ENCODE results near the gene PRKCB.

The PRKCB gene

DNA sequence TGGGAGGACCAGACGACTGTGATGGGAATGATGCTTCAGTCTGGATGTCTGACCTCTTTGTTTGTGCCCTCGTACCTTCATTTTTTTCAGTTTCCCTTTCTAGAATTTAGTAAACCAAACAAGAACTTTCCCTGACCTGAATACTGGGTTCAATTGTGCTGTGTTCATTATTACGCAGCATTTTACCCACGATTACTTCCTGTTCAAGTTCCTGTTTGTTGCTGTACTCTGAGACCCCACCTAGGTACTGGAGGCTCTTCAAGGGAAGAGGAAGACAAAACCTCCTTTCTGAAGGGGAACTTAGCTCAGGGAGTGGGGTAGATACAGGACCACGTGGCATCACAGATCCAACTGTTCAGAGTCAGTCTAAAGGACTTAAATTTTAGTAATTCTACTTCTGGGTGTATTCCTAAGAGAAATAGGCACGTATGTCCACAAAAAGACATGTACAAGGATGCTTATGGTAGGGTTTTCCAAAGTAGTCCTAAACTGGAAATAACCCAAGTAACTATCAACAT, 9.2 kb upstream of the PRKCB start:
- DNase-seq = peak; percentile 21
- Mint-ChIP-seq H3K27me3 (no peaks in the 10 kb centered on the region), H3K27ac (peak overlapping the region; percentile 84), H3K9me3 (peaks cover 0 to 6% of the 10 kb centered on the region in 2 donors), H3K4me3 (peak overlapping the region; percentile 44 to 50), H3K4me1 (peaks cover 24 to 34% of the 10 kb centered on the region in 2 donors), H3K36me3 (peaks cover 0 to 4% of the 10 kb centered on the region in 2 donors)
- ATAC-seq (replicated peaks) = peak; percentile 86 to 92

DNA sequence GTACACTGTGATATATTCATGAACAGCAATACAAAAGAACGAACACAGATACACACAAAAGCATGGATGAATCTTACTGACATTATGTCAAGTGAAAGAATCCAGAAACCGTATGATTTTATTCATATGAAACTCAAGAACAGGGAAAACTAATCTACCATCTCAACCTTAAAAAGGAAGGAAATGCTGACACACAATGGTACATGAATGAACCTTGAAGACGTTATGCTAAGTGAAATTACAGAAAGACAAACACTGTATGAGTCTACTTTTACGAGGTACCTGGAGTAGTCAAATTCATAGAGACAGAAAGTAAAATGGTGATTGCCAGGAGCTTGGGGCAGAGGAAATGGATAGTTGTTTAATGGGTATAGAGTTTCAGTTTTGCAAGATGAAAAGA, 8.7 kb upstream of the PRKCB start:
- peaks cover 24 to 34% of the 10 kb centered on the region in 2 donors for H3K4me1 Mint-ChIP-seq

DNA sequence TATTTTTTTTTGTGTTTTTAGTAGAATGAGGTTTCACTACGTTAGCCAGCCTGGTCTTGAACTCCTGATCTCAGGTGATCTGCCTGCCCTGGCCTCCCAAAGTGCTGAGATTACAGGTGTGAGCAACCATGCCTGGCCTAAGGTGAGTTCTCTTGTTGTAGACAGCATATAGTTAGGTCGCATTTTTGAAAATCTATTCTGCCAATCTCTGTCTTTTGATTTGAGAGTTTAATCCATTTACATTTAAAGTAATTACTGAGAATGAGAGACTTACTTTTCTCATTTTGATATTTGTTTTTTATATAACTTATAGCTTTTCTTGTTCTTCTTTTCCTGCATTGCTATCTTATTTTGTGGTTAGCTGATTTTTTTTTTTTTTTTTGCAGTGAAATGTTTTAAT, 6.3 kb upstream of the PRKCB start:
- DNase-seq (no peak), ATAC-seq (replicated peaks) (no peak)
- H3K4me1 Mint-ChIP-seq = peaks cover 19 to 25% of the 10 kb centered on the region in 2 donors
- peaks cover 0 to 6% of the 10 kb centered on the region in 2 donors for H3K9me3 Mint-ChIP-seq
- no peak overlapping the region for H3K4me3 Mint-ChIP-seq
- H3K36me3 Mint-ChIP-seq = peaks cover 0 to 4% of the 10 kb centered on the region in 2 donors
- H3K27me3 Mint-ChIP-seq = no peaks in the 10 kb centered on the region
- H3K27ac Mint-ChIP-seq = no peak overlapping the region

More for the DNA sequence above, 8.7 kb upstream of the PRKCB start:
- Mint-ChIP-seq H3K36me3 (peaks cover 0 to 4% of the 10 kb centered on the region in 2 donors), H3K27me3 (no peaks in the 10 kb centered on the region), H3K27ac (peak overlapping the region; percentile 84), H3K9me3 (peaks cover 0 to 6% of the 10 kb centered on the region in 2 donors), H3K4me3 (peak overlapping the region; percentile 44 to 50)
- DNase-seq (no peak), ATAC-seq (replicated peaks) (peak; percentile 77 to 86)

DNA sequence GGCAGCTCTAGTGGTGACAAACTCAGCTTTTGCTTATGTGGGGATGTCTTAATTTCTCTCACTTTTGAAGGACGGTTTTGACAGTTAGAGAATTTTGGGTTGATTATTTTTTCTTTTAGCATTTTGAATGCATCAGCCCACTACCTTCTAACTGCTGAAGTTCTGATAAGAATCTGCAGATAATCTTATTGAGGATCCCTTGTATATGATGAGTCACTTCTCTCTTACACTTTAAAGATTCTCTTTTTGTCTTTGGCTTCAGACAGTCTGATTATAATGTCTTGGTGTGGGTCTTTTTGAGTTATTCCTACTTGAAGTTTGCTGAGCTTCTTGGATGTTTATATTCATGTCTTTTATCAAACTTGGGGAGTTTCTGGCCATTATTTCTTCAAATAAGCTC, 5.5 kb upstream of the PRKCB start:
- Mint-ChIP-seq H3K4me3 (no peak overlapping the region), H3K27ac (no peak overlapping the region), H3K9me3 (peaks cover 0 to 6% of the 10 kb centered on the region in 2 donors), H3K27me3 (no peaks in the 10 kb centered on the region), H3K4me1 (peaks cover 19 to 28% of the 10 kb centered on the region in 2 donors), H3K36me3 (peaks cover 0 to 4% of the 10 kb centered on the region in 2 donors)
- ATAC-seq (replicated peaks) (no peak), DNase-seq (no peak)

DNA sequence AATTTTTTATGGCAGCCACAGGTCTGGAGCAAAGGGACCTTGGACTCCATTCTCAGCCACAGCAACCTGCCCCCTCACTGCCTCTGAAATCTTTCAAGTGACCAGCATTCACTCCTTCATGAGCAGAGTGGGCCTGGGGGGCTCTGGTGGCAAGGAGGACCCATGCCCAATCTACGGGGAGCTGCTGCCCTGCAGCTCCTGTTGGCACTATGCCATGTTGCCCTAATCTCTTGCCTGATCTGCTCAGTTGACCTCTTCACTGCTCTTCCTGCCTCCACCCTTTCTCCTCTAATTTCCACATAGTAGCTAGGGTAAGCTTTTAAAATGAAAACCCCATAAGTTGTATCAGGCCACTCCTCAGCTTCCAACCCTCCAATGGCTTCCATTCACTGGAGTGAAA, 2.9 kb upstream of the PRKCB start:
- H3K4me3 Mint-ChIP-seq = no peak overlapping the region

DNA sequence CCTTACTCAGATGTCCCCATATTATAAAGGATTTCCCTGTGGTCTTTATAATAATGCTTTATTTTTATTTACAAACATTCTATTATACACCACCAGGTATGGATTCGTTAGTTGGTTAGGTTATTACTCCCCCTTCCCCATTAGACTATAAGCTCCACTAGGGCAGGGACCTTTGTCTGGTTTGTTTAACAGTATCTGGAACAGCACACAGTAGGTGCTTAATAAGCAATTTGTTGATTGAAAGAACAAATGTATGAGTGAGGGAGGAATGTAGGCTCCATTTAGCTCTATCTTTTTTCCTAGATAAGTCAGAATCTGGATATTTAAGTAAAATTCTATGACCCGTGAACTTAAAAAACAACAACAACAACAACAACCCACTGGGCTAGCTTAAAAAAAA, 2.3 kb upstream of the PRKCB start:
- H3K9me3 Mint-ChIP-seq = peaks cover 0 to 4% of the 10 kb centered on the region in 2 donors
- H3K36me3 Mint-ChIP-seq = peaks cover 10% of the 10 kb centered on the region in 2 donors
- H3K27ac Mint-ChIP-seq = no peak overlapping the region
- no peak for ATAC-seq (replicated peaks)
- no peak for DNase-seq
- peaks cover 20 to 28% of the 10 kb centered on the region in 2 donors for H3K4me1 Mint-ChIP-seq
- H3K27me3 Mint-ChIP-seq = no peaks in the 10 kb centered on the region
- H3K4me3 Mint-ChIP-seq = no peak overlapping the region

More for the DNA sequence above, 2.9 kb upstream of the PRKCB start:
- Mint-ChIP-seq H3K27me3 (no peaks in the 10 kb centered on the region), H3K9me3 (peaks cover 0 to 6% of the 10 kb centered on the region in 2 donors), H3K4me1 (peaks cover 17 to 27% of the 10 kb centered on the region in 2 donors), H3K27ac (no peak overlapping the region), H3K36me3 (peaks cover 8 to 10% of the 10 kb centered on the region in 2 donors)
- no peak for ATAC-seq (replicated peaks)
- DNase-seq = no peak

DNA sequence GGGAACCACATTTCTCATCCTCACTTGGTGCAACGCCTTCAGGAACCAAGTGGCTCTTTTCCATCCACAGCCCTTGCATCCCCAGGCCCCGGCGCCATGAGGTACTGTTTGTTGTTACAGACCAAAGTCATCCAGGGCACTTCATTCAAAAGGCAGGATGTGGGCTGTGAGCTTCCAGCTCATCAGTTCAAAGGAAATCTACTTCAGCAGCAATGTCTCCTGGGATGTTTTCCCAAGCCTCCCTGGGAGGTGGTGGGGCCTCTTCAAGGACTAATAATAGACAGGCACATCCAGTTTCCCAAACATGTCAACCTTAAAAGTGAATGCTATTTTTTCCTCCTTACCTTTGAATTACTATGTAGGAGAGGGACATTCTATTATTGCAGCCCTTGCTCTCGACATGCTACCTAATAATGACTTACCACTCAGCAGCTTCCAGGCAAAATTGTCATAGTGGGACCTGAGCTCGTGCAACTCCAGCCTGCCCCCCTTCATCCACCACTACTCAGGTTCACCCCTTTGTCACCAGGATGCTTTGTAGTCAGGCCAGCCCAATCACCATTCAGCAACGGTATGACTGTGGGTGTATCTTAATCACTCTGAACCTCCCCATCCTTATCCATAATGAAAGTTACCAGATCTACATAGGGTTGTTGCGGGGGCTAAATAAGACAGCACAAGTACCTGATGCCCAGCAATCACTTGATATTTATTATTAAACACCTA, 1.7 kb upstream of the PRKCB start:
- no peaks in the 10 kb centered on the region for H3K27me3 Mint-ChIP-seq
- H3K36me3 Mint-ChIP-seq = peaks cover 14% of the 10 kb centered on the region in 2 donors
- H3K4me1 Mint-ChIP-seq = peaks cover 27 to 35% of the 10 kb centered on the region in 2 donors
- DNase-seq (no peak), ATAC-seq (replicated peaks) (no peak)
- H3K9me3 Mint-ChIP-seq = peaks cover 0 to 4% of the 10 kb centered on the region in 2 donors
- no peak overlapping the region for H3K4me3 Mint-ChIP-seq
- no peak overlapping the region for H3K27ac Mint-ChIP-seq

DNA sequence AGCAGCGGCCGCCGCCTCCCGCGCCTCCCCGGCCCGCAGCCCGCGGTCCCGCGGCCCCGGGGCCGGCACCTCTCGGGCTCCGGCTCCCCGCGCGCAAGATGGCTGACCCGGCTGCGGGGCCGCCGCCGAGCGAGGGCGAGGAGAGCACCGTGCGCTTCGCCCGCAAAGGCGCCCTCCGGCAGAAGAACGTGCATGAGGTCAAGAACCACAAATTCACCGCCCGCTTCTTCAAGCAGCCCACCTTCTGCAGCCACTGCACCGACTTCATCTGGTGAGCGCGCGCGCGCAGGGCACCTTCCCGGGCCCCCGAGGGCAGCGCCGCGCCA, 258 bp downstream of the PRKCB start:
- ATAC-seq (replicated peaks) (peak; percentile 28 to 32), DNase-seq (no peak)
- H3K27ac Mint-ChIP-seq = no peak overlapping the region
- peak overlapping the region; percentile 96 to 97 for H3K4me3 Mint-ChIP-seq
- H3K27me3 Mint-ChIP-seq = no peaks in the 10 kb centered on the region
- peaks cover 44 to 54% of the 10 kb centered on the region in 2 donors for H3K4me1 Mint-ChIP-seq
- peaks cover 0 to 1% of the 10 kb centered on the region in 2 donors for H3K9me3 Mint-ChIP-seq
- peaks cover 26 to 28% of the 10 kb centered on the region in 2 donors for H3K36me3 Mint-ChIP-seq

DNA sequence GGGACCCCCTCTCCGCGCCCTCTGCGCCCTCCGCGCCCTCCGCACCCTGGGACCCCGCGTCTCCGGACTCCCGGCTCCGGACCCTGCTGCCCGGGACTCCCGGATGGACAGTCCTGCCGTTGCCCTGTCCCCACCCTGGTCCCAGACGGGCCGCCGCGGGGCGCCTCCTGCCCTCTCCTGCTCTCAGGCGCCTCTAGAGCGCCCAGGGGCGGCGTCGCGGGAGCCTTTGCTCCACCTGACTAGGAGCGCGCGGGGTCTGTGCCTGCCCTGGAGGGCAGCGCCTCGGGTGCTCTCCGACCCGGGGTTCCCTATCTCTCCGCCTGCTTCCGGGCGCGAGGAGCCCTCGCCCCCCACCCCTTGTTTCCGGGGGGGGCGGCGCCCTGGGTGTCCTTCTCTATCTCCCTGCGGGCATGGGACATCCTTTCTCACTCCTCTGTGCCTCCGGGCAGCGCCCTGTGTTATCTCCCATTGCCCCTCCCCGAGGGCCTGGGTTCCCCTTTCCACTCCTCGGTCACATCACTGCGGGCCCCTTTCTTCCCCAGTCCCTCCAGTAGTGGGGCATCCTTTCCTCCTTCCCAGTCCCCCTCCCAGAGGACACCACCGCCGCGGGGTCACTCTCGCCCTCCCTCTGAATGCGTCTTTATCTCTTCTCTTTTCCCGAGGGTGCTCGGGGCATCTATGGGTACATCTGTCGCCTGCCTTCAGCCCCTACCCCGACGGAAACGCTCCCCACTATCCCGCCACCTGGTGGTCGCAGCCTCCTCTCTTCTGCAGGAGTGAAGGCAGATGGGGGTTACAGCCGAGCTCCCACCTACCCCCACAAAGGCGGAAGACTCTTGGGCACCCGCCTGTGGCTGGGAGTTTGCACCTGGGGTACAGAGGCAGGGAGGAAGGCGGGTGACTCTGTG, 875 bp downstream of the PRKCB start:
- peak overlapping the region; percentile 92 for H3K27ac Mint-ChIP-seq
- peaks cover 45 to 56% of the 10 kb centered on the region in 2 donors for H3K4me1 Mint-ChIP-seq
- H3K27me3 Mint-ChIP-seq = no peaks in the 10 kb centered on the region
- no peaks in the 10 kb centered on the region for H3K9me3 Mint-ChIP-seq
- DNase-seq (peak; percentile 26), ATAC-seq (replicated peaks) (peak; percentile 41 to 48)
- H3K36me3 Mint-ChIP-seq = peaks cover 26% of the 10 kb centered on the region in 2 donors
- H3K4me3 Mint-ChIP-seq = peak overlapping the region; percentile 96 to 97

DNA sequence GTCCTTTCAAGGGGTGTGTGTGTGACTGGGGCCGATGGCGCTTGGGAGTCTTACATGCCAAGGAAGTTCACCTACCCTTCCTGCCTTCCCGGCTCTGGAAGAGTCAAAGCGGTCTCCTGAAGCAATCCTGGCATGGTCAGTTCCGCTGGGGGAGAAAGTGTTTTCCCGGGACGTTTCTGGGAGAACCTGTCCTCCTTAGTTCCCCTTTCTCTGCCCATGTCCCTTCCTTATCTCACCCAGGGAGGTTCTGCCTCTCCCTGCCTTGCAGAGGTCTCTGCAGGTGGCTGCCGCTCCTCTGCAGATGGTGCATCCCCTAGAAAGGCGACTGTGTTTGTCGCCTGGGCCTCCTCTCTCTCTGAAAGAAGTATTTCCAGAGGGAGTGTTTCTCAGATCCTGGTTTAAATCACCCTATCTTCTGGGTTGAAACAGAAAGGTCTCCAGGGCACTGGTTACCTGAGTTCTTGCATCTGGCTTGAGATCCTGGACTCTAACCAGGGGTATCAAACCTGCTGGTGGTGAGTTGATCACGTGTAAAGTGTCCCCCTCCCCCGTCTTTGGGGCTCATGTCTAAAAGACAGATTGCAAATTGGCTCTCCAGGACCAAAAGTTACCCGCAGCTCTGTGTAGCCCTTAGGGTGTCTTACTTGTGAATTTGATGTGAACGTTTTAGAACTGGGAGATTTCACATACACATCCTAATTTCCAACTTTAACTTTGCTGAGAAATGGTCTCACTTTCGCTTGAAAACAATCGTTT, 1.9 kb downstream of the PRKCB start:
- Mint-ChIP-seq H3K4me1 (peaks cover 50 to 66% of the 10 kb centered on the region in 2 donors), H3K9me3 (no peaks in the 10 kb centered on the region), H3K27ac (peak overlapping the region; percentile 92), H3K36me3 (peaks cover 26 to 30% of the 10 kb centered on the region in 2 donors), H3K4me3 (peak overlapping the region; percentile 96 to 97), H3K27me3 (no peaks in the 10 kb centered on the region)
- DNase-seq (no peak), ATAC-seq (replicated peaks) (no peak)

DNA sequence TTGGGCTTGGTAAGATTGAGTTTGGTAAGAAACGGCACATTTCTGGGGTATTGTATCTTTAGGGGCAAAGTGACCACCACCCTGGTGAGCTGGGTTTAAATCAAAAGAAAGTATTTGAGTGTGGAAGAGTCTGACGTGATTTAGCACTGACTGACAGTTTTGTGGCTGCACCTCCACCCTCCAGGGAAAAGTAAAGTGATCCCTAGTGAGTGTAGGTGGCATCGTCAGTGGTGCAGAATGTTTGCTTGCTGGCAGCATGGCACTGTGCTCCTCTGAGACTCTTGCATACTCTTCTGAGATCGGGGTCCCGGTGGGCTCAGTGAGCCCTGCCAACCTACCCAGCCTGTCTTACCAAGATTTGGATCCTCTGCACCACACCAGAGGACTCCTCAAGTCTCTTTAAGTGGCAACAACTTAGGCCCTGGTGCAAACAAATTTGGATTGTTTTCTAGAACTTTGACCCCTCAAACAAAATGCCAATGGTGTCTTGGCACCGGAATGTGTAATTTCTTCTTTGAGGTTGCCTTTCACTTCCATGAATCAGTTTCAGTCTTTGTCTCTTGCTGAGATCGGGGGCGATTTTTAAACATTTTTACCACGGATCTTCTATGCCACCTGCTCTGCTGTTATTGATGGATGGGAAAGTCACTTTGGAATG, 2.8 kb downstream of the PRKCB start:
- Mint-ChIP-seq H3K4me3 (peak overlapping the region; percentile 96 to 97), H3K27ac (peak overlapping the region; percentile 21), H3K36me3 (peaks cover 26 to 30% of the 10 kb centered on the region in 2 donors), H3K9me3 (no peaks in the 10 kb centered on the region), H3K27me3 (no peaks in the 10 kb centered on the region), H3K4me1 (peaks cover 53 to 75% of the 10 kb centered on the region in 2 donors)
- DNase-seq (peak; percentile 37), ATAC-seq (replicated peaks) (peak; percentile 28 to 31)

DNA sequence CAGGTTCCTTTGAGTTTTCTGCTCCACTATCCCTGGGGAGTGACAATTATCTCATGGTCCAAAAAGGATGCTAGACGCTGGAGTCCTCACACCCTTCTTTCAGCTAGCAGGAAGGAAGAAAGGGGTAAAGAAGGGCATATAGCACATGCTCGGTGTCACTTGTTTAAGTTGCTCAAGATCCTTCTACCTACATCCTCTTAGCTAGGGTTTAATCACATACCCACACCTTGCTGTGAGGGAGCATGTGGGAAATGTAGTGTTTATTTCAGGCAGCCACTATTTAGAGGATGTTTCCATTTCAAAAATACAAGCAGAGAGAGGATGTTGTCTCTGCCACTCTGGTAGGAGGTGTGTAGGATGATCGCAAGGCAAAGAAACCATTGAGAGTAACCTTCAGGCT, 4.5 kb downstream of the PRKCB start:
- no peak for ATAC-seq (replicated peaks)
- H3K27ac Mint-ChIP-seq = peak overlapping the region; percentile 80
- H3K9me3 Mint-ChIP-seq = no peaks in the 10 kb centered on the region
- H3K36me3 Mint-ChIP-seq = peaks cover 37 to 44% of the 10 kb centered on the region in 2 donors
- H3K4me1 Mint-ChIP-seq = peaks cover 59 to 86% of the 10 kb centered on the region in 2 donors
- DNase-seq = no peak
- no peaks in the 10 kb centered on the region for H3K27me3 Mint-ChIP-seq
- H3K4me3 Mint-ChIP-seq = peak overlapping the region; percentile 57 to 63

DNA sequence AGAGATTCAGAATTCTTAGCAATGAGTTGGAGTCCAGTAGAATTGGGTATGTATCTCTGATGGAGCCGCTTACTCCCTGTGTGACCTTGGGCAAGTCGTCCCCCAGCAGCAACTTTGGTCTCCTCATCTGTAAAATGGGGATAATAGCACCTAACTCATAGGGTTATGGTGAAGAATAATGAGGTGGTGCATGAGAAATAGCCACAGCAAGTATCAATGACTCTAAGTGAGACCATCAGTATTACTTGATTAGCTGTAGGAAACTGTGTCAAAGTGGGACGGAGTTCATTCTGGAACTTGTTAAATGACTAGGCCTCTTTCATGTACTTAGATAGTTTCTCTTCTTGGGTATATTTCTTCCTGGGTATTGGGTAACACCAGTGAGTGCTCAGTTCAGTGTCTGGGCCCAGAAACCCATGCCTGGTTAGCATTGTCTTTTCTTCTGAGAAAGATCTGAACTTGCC, 6.4 kb downstream of the PRKCB start:
- peak overlapping the region; percentile 10 to 26 for H3K4me3 Mint-ChIP-seq
- H3K4me1 Mint-ChIP-seq = peaks cover 62 to 91% of the 10 kb centered on the region in 2 donors
- peak; percentile 79 to 81 for ATAC-seq (replicated peaks)
- peak; percentile 32 for DNase-seq
- peaks cover 36 to 46% of the 10 kb centered on the region in 2 donors for H3K36me3 Mint-ChIP-seq
- peak overlapping the region; percentile 84 for H3K27ac Mint-ChIP-seq
- no peaks in the 10 kb centered on the region for H3K27me3 Mint-ChIP-seq
- H3K9me3 Mint-ChIP-seq = no peaks in the 10 kb centered on the region

Data from stimulated activated naive B cell treated with anti-CD40 and anti-IgM and Interleukin-4, amounts not matched to agents 10 μg/mL and 1 μg/mL and 100 μg/mL, for 72 hours (primary cell).